Measurements from ENCODE around the gene GUCY1B1. TPM values are rescaled to one million over a fixed set of nuclear protein-coding genes. Genes with fewer than 3 reads are reported as not detected.

The GUCY1B1 gene
- total and polyA plus RNA-seq, 2 donors (not counting 1 experiment from before 2014, with no cell fraction given): 37.8 to 38.1 TPM

- TF ChIP-seq EZH2 (IDR thresholded peaks at IDR 0.05; ENCODE audit: low read length, missing control alignments): no peak
- TF ChIP-seq, protein P1, sequence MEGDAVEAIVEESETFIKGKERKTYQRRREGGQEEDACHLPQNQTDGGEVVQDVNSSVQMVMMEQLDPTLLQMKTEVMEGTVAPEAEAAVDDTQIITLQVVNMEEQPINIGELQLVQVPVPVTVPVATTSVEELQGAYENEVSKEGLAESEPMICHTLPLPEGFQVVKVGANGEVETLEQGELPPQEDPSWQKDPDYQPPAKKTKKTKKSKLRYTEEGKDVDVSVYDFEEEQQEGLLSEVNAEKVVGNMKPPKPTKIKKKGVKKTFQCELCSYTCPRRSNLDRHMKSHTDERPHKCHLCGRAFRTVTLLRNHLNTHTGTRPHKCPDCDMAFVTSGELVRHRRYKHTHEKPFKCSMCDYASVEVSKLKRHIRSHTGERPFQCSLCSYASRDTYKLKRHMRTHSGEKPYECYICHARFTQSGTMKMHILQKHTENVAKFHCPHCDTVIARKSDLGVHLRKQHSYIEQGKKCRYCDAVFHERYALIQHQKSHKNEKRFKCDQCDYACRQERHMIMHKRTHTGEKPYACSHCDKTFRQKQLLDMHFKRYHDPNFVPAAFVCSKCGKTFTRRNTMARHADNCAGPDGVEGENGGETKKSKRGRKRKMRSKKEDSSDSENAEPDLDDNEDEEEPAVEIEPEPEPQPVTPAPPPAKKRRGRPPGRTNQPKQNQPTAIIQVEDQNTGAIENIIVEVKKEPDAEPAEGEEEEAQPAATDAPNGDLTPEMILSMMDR (conservative IDR thresholded peaks at IDR 0.05 in 1 of 2, IDR thresholded peaks at IDR 0.05 in 1 of 2; ENCODE audit: low read depth in 1 of 2, low read length in 2 of 2): no peak
- no peaks in the 10 kb centered on the region for H3K27me3 ChIP-seq (ENCODE audit: control insufficient read depth, insufficient read depth, low read length)
- no peak overlapping the region for H3K9ac ChIP-seq (ENCODE audit: insufficient read depth, low read length)
- H3K4me3 ChIP-seq (replicated peaks in 1 of 4; ENCODE audit: control extremely low read depth in 1 of 4, insufficient read depth in 1 of 4, low read depth in 3 of 4, low read length in 4 of 4): no peak overlapping the region
- no peak overlapping the region for H3K4me2 ChIP-seq (ENCODE audit: extremely low read depth, insufficient read depth, low read length)
- H3K27ac ChIP-seq (ENCODE audit: insufficient read depth, low read length): no peak overlapping the region
- H3K79me2 ChIP-seq (ENCODE audit: control insufficient read depth, insufficient read depth, low read length): no peaks in the 10 kb centered on the region
- no peak for DNase-seq (ENCODE audit: low read depth in 2 of 2)
- no peak overlapping the region for H2AFZ ChIP-seq (ENCODE audit: low read length)
- no peaks in the 10 kb centered on the region for H3K36me3 ChIP-seq (ENCODE audit: control insufficient read depth, insufficient read depth, low read length)
- no peaks in the 10 kb centered on the region for H3K4me1 ChIP-seq (ENCODE audit: control insufficient read depth, extremely low read depth, insufficient read depth, low read length)
- no peaks in the 10 kb centered on the region for H4K20me1 ChIP-seq (ENCODE audit: control insufficient read depth, extremely low read depth, insufficient read depth, low read length)
- no peaks in the 10 kb centered on the region for H3K9me3 ChIP-seq (ENCODE audit: control insufficient read depth, insufficient read depth, low read depth, low read length)
Measured at GRCh38 chr4:155846929-155847328, 88.1 kb downstream of the GUCY1B1 start.

- H3K9me3 ChIP-seq (ENCODE audit: control insufficient read depth, insufficient read depth, low read depth, low read length): no peaks in the 10 kb centered on the region
- H3K36me3 ChIP-seq (ENCODE audit: control insufficient read depth, insufficient read depth, low read length): no peaks in the 10 kb centered on the region
- H3K79me2 ChIP-seq (ENCODE audit: control insufficient read depth, insufficient read depth, low read length): no peaks in the 10 kb centered on the region
- H3K4me2 ChIP-seq (ENCODE audit: extremely low read depth, insufficient read depth, low read length): no peak overlapping the region
- H3K27me3 ChIP-seq (ENCODE audit: control insufficient read depth, insufficient read depth, low read length): no peaks in the 10 kb centered on the region
- no peak for DNase-seq (ENCODE audit: low read depth in 2 of 2)
- no peak for TF ChIP-seq EZH2 (IDR thresholded peaks at IDR 0.05; ENCODE audit: low read length, missing control alignments)
- TF ChIP-seq, protein P1 (conservative IDR thresholded peaks at IDR 0.05 in 1 of 2, IDR thresholded peaks at IDR 0.05 in 1 of 2; ENCODE audit: low read depth in 1 of 2, low read length in 2 of 2): no peak
- no peak overlapping the region for H3K4me3 ChIP-seq (replicated peaks in 1 of 4; ENCODE audit: control extremely low read depth in 1 of 4, insufficient read depth in 1 of 4, low read depth in 3 of 4, low read length in 4 of 4)
- no peaks in the 10 kb centered on the region for H3K4me1 ChIP-seq (ENCODE audit: control insufficient read depth, extremely low read depth, insufficient read depth, low read length)
- H3K27ac ChIP-seq (ENCODE audit: insufficient read depth, low read length): no peak overlapping the region
- H4K20me1 ChIP-seq (ENCODE audit: control insufficient read depth, extremely low read depth, insufficient read depth, low read length): no peaks in the 10 kb centered on the region
- no peak overlapping the region for H2AFZ ChIP-seq (ENCODE audit: low read length)
- H3K9ac ChIP-seq (ENCODE audit: insufficient read depth, low read length): no peak overlapping the region
Measured at GRCh38 chr4:155849042-155849441, 90.2 kb downstream of the GUCY1B1 start.

- H3K36me3 ChIP-seq (ENCODE audit: control insufficient read depth, insufficient read depth, low read length): no peaks in the 10 kb centered on the region
- no peaks in the 10 kb centered on the region for H3K27me3 ChIP-seq (ENCODE audit: control insufficient read depth, insufficient read depth, low read length)
- H3K4me3 ChIP-seq (replicated peaks in 1 of 4; ENCODE audit: control extremely low read depth in 1 of 4, insufficient read depth in 1 of 4, low read depth in 3 of 4, low read length in 4 of 4): no peak overlapping the region
- no peak overlapping the region for H3K4me2 ChIP-seq (ENCODE audit: extremely low read depth, insufficient read depth, low read length)
- H4K20me1 ChIP-seq (ENCODE audit: control insufficient read depth, extremely low read depth, insufficient read depth, low read length): no peaks in the 10 kb centered on the region
- H3K9me3 ChIP-seq (ENCODE audit: control insufficient read depth, insufficient read depth, low read depth, low read length): no peaks in the 10 kb centered on the region
- H3K79me2 ChIP-seq (ENCODE audit: control insufficient read depth, insufficient read depth, low read length): no peaks in the 10 kb centered on the region
- no peak for TF ChIP-seq EZH2 (IDR thresholded peaks at IDR 0.05; ENCODE audit: low read length, missing control alignments)
- TF ChIP-seq, protein P1 (conservative IDR thresholded peaks at IDR 0.05 in 1 of 2, IDR thresholded peaks at IDR 0.05 in 1 of 2; ENCODE audit: low read depth in 1 of 2, low read length in 2 of 2): no peak
- no peak overlapping the region for H2AFZ ChIP-seq (ENCODE audit: low read length)
- no peaks in the 10 kb centered on the region for H3K4me1 ChIP-seq (ENCODE audit: control insufficient read depth, extremely low read depth, insufficient read depth, low read length)
- DNase-seq (ENCODE audit: low read depth in 2 of 2): no peak
- no peak overlapping the region for H3K27ac ChIP-seq (ENCODE audit: insufficient read depth, low read length)
- no peak overlapping the region for H3K9ac ChIP-seq (ENCODE audit: insufficient read depth, low read length)
Measured at GRCh38 chr4:155853189-155853588, 94.4 kb downstream of the GUCY1B1 start.

Data from fibroblast of lung (primary cell).